ENCODE measurements around the gene ATF7.

- TF ChIP-seq CTCF (IDR thresholded peaks at IDR 0.05) (no peak), POLR2A (IDR thresholded peaks at IDR 0.05) (no peak)
Observed at GRCh38 chr12:53618275-53618674, 7.9 kb downstream of the ATF7 start.
